Measurements from ENCODE around the gene PLPPR1. TPM values are rescaled to one million over a fixed set of nuclear protein-coding genes. Genes with fewer than 3 reads are reported as not detected.
"Not testable (repeated sequence)": the region's sequence is repeated elsewhere in the genome, so short reads cannot be mapped to it uniquely, and the experiment has no call there.

PLPPR1 gene
- total RNA-seq, 1 donor: not detected

DNA sequence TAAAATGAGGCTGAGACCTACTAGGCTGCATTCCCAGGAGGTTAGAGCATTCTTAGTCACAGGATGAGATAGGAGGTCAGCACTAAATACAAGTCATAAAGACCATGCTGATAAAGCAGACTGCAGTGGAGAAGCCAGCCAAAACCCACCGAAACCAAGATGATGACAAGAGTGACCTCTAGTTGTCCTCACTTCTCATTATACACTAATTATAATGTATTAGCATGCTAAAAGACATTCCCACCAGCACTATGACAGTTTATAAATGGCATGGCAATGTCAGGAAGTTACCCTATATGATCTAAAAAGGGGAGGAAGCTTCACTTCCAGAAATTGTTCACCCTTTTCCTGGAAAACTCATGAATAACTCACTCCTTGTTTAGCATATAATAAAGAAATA is 88.6 kb downstream of the PLPPR1 start:
- no peak for DNase-seq (ENCODE audit: low read depth)
- TF ChIP-seq, protein P1, sequence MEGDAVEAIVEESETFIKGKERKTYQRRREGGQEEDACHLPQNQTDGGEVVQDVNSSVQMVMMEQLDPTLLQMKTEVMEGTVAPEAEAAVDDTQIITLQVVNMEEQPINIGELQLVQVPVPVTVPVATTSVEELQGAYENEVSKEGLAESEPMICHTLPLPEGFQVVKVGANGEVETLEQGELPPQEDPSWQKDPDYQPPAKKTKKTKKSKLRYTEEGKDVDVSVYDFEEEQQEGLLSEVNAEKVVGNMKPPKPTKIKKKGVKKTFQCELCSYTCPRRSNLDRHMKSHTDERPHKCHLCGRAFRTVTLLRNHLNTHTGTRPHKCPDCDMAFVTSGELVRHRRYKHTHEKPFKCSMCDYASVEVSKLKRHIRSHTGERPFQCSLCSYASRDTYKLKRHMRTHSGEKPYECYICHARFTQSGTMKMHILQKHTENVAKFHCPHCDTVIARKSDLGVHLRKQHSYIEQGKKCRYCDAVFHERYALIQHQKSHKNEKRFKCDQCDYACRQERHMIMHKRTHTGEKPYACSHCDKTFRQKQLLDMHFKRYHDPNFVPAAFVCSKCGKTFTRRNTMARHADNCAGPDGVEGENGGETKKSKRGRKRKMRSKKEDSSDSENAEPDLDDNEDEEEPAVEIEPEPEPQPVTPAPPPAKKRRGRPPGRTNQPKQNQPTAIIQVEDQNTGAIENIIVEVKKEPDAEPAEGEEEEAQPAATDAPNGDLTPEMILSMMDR (IDR thresholded peaks at IDR 0.05; ENCODE audit: insufficient read depth, low read length): no peak
- no peak overlapping the region for H3K4me3 ChIP-seq (ENCODE audit: low read depth, low read length)

DNA sequence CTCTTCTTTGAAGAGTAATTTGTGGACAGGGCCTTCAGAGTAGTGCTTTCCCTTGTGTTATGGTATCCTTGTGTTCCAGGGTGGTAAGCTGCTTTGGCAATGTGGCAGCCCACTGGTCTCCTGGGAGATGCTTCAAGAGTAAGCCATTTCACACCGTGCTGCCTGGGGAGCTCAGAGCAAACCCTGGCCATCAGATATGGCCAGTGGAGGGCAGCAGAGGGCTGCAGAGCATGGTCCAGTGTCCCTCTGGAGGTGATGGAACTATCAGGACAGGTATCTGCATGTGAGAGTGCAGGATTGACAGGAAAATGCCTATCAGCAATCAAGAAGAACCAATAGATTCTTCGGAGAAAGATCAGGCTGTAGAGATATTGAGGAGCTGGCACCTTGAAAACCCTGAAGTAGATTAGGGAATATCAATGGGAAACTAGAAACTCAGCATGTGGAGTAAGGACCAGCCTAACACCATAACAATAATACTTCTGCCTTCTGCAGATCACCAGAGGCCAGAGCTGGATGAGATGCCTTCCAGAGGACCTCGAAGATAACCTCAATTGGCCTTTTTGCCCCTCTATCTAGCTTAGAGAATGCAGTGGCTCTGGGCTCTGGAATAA is 90.8 kb downstream of the PLPPR1 start:
- peak; percentile 0 for DNase-seq (ENCODE audit: low read depth)
- no peak overlapping the region for H3K4me3 ChIP-seq (ENCODE audit: low read depth, low read length)
- TF ChIP-seq, protein P1 (IDR thresholded peaks at IDR 0.05; ENCODE audit: insufficient read depth, low read length): peak; percentile 54

DNA sequence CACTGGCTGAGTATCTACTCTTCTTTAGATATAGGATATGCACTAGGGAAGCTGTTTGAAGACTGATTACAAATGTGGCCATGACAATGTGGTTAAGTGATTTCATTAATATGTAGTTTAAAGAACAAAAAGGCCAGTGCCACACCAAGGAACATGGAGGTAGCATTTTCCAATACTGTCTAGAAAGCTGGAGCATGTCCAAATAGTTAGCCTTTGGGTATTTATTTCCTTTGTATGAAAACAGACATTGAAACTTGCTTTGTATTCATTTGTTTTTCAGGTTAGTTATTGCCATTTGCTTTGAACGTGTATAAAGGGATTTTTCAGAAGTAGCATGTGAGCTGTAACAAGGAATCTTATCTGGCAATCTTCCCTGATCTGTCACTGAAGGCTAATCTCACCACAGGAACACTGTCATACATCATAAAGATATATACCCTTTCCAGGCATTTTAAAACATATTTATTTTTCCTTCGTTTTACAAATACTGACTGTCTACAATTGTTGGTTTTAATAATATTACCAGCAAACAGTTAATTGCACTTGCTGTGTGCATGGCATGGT is 93.4 kb downstream of the PLPPR1 start:
- H3K4me3 ChIP-seq (ENCODE audit: low read depth, low read length): no peak overlapping the region
- TF ChIP-seq, protein P1 (IDR thresholded peaks at IDR 0.05; ENCODE audit: insufficient read depth, low read length): no peak
- DNase-seq (ENCODE audit: low read depth): no peak

DNA sequence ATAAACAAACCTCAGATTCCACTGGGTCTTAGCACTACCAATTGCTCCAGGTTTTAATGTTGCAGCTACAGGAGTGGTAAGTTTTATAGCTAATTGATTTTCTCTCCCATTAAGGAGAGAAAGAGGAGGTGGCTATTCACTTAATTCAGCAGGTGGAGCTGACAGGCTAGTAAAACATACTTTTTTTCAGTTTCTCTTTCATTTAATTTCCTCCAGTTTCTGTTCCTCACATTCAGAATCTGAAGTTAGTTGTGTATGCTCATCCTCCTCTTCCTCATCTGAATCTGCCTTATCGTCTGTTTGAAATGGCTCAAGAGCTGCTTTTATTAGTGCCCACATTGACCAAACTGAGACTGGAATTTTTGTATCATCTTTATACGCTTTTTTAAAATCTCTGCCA is 98.0 kb downstream of the PLPPR1 start:
- H3K4me3 ChIP-seq (ENCODE audit: low read depth, low read length): no peak overlapping the region
- TF ChIP-seq, protein P1 (IDR thresholded peaks at IDR 0.05; ENCODE audit: insufficient read depth, low read length): no peak
- no peak for DNase-seq (ENCODE audit: low read depth)

DNA sequence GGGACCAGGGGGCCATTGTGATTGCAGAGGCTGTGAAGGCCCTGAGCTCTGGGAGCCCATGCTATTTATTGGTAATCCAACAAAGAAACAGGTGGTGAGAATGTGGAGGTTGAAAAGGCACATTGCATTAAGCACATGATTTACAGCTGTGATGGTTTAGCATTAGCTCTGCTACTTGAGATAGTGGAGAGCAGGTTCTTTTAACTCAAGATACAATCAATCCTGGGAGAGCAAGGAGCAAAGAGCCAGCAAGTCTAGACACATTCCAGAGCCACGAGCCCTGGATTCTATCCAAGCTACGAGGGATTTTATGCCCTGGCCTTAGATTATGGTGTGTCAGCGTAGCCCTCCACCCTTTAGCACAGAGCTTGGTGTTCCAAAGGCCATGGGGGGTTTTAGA is 98.8 kb downstream of the PLPPR1 start:
- not testable (repeated sequence) for DNase-seq (ENCODE audit: low read depth); H3K4me3 ChIP-seq (ENCODE audit: low read depth, low read length)

DNA sequence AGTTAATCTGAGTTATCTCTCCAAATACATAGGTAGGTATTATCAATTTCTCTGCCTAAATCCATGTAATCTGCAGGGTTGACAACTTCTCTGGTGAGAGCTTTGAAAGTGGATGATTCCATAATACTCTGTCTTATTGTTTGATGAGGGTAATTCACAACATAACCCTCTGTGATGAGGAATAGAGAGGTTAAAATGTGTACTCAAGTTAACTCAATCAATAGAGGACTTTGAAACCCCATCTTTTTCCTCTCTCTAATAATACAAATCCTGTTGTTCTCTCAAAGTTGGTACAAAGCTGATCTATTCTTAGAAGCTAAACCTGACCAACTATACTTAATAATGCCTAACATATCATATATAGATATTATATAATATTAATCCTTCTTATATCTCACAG is 100.1 kb downstream of the PLPPR1 start:
- TF ChIP-seq, protein P1 (IDR thresholded peaks at IDR 0.05; ENCODE audit: insufficient read depth, low read length): no peak
- H3K4me3 ChIP-seq (ENCODE audit: low read depth, low read length): no peak overlapping the region
- DNase-seq (ENCODE audit: low read depth): no peak

DNA sequence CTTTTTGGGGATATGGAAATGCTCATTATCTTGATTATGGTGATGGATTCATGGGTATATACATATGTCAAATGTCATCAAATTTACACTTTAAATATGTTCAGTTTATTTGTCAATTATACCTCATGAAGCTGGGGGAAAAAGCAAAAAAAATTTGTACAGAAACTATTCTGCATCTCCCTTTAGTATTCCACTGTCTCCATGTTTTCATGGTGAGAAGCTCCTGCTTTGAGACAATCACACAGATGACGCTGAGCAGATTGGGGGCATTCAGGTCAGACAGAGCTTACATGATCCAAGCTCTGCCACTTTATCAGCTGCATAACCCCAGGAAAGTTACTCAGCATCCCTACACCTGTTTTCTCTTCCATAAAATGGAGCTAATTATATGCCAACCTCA is 101.5 kb downstream of the PLPPR1 start:
- TF ChIP-seq, protein P1 (IDR thresholded peaks at IDR 0.05; ENCODE audit: insufficient read depth, low read length): no peak
- no peak for DNase-seq (ENCODE audit: low read depth)
- H3K4me3 ChIP-seq (ENCODE audit: low read depth, low read length): no peak overlapping the region
